Psoas muscle (tissue), 8 donors: ENCODE results near the gene MYO5A. TPM values are rescaled to one million over a fixed set of nuclear protein-coding genes. Genes with fewer than 3 reads are reported as not detected.

Source experiments
- ATAC-seq, 4 donors: fragments of 200-7000 bp; cut with Tn5 transposase; one replicate each; pipeline ENCODE4 v1.9.1; 2020; ENCODE audit warnings: moderate library complexity in 3 of 4, mild to moderate bottlenecking in 2 of 4
- DNase-seq, 2 donors: peaks; one replicate each; pipeline ENCODE4 v3.0.0-alpha.2; 2020
- H3K27ac ChIP-seq: fragments of 200-600 bp; one replicate; pipeline ENCODE4 v1.8.0; 2022
- H3K27me3 ChIP-seq, 3 donors: fragments of 200-600 bp in 1 of 3; one replicate each; pipeline versions ENCODE4 v1.6.1 to v1.8.0; 2013 to 2022; ENCODE audit warnings: low read length in 2 of 3, mild to moderate bottlenecking in 2 of 3, moderate library complexity in 1 of 3; ENCODE audit not compliant: insufficient read depth in 3 of 3
- H3K36me3 ChIP-seq, 2 donors: fragments of 200-600 bp in 1 of 2; one replicate each; pipeline versions ENCODE4 v1.6.1 to v1.8.0; 2013 to 2022; ENCODE audit warnings: low read depth in 1 of 2, mild to moderate bottlenecking in 1 of 2, moderate library complexity in 1 of 2; ENCODE audit not compliant: insufficient read depth in 1 of 2
- H3K4me1 ChIP-seq: fragments of 200-600 bp; one replicate; pipeline ENCODE4 v1.8.0; 2022
- H3K4me3 ChIP-seq: fragments of 200-600 bp; one replicate; pipeline ENCODE4 v1.8.0; 2022; ENCODE audit warnings: mild to moderate bottlenecking
- H3K9me3 ChIP-seq: fragments of 200-600 bp; one replicate; pipeline ENCODE4 v1.8.0; 2022
- WGBS, 3 donors: extraction: QIAGEN DNeasy Blood & Tissue Kit; methylation state at CpG; one replicate each; pipeline versions ENCODE4 v1.1.6 to v1.1.7; 2013; 5-methylcytosine and 5-hydroxymethylcytosine counted together
- intact Hi-C, 2 donors: fragments of 100-400 bp; cut with DNase I; formaldehyde crosslinking; loops; one replicate each; pipeline versions ENCODE4 v1.11.0 to v1.14.2; 2022
- polyA plus RNA-seq, 3 donors: library from polyadenylated mRNA; stranded (reverse); fragments of 200-250 nt; gene quantifications; one replicate each; pipeline ENCODE4 v1.2.3, GENCODE V29; 2013
- total RNA-seq, 4 donors: library from RNA; stranded (reverse); fragmentation: NEBNext Ultra II Directional in 2 of 4; extraction: Animal tissue kit (Norgen Biotek cat#: 25700) in 2 of 4; gene quantifications; one replicate each; pipeline versions ENCODE4 v1.2.1 to v1.2.4, GENCODE V29; 2021 to 2023
- TF ChIP-seq, protein P1 (sequence below): fragments of 200-600 bp; IDR thresholded peaks from one replicate; pipeline ENCODE4 v1.8.0; 2022; ENCODE audit warnings: antibody characterized with exemption
- donor health status: healthy with polysubstance abuse.
- donor health status: DM: no; HTN: no; CAD: no; lungs with moderate emphysema.
- donor health status: Bipolar disorder and iron deficiency.
- donor health status: healthy.
- donor health status: DM: yes; HTN: yes; CAD: no.
- donor health status: DM: no; HTN: no; CAD: no.
- donor health status: DM: no; HTN: no; CAD: no.
- donor health status: DM: yes; HTN: yes; CAD: no.

MYO5A gene
- total and polyA plus RNA-seq, 7 donors = 3.6 to 9.9 (median 6.3) TPM

DNA sequence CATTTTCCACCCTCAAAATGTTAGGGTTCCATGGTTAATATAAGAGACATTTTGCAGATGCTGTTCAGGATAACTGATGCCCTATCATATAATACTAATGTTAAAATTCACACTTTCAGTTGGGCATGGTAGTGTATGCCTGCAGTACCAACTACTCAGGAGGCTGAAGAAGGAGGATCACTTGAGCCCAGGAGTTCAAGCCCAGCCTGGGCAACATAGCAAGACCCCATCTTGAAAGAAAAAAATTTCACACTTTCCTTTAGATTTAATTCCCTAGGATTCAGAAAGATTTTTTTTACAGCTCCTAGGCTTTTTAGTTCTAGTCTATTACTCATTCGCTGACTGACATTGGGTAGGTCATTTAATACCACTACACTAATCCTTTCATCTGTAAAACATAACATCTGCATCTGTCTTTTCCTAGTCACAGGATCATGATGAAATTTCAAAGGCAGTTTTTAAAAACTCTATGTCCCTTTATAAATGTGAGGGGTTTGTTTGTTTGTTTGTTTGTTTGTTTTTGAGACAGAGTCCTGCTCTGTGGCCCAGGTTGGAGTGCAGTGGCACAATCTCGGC is 103.7 kb downstream of the MYO5A start:
- no peaks in the 10 kb centered on the region for H3K36me3 ChIP-seq
- H3K27ac ChIP-seq = peak overlapping the region; percentile 82
- ATAC-seq (peak; percentile 45 to 69 (median 54)), DNase-seq (no peak)
- H3K4me3 ChIP-seq = no peak overlapping the region
- intact Hi-C loops = no loop called here
- TF ChIP-seq, protein P1, sequence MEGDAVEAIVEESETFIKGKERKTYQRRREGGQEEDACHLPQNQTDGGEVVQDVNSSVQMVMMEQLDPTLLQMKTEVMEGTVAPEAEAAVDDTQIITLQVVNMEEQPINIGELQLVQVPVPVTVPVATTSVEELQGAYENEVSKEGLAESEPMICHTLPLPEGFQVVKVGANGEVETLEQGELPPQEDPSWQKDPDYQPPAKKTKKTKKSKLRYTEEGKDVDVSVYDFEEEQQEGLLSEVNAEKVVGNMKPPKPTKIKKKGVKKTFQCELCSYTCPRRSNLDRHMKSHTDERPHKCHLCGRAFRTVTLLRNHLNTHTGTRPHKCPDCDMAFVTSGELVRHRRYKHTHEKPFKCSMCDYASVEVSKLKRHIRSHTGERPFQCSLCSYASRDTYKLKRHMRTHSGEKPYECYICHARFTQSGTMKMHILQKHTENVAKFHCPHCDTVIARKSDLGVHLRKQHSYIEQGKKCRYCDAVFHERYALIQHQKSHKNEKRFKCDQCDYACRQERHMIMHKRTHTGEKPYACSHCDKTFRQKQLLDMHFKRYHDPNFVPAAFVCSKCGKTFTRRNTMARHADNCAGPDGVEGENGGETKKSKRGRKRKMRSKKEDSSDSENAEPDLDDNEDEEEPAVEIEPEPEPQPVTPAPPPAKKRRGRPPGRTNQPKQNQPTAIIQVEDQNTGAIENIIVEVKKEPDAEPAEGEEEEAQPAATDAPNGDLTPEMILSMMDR = no peak
- no peaks in the 10 kb centered on the region for H3K9me3 ChIP-seq
- WGBS, 3 donors = 57 to 82% (median 71%) methylated on average over 2 of the region's 2 CpGs
- H3K27me3 ChIP-seq = no peaks in the 10 kb centered on the region
- peaks cover 47% of the 10 kb centered on the region for H3K4me1 ChIP-seq

DNA sequence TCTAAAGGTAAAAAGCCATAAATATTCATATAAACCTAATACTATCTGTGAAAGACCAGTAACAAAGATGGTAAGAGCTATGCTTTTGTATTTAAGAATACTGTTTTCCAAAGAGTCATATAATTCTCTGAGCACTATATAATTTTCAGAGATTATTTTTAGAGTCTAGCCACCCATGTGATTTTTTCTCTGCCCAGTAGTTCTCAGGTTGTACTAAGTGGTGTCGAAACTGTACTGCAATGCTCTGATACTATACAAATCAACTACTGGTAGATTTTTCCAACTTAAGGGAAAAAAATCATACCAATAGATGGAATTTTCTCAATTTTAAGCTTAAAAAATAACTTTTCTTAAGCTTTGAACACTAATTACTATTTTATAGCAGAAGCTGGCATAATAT is 104.8 kb downstream of the MYO5A start:
- DNase-seq (no peak), ATAC-seq (peak; percentile 72 to 85 (median 79))
- Histone ChIP-seq H3K9me3 (no peaks in the 10 kb centered on the region), H3K27ac (peak overlapping the region; percentile 82), H3K4me1 (peaks cover 47% of the 10 kb centered on the region), H3K36me3 (no peaks in the 10 kb centered on the region), H3K4me3 (peak overlapping the region; percentile 33), H3K27me3 (no peaks in the 10 kb centered on the region)
- WGBS, 3 donors = 21 to 59% (median 33%) methylated on average over 1 of the region's 1 CpG
- TF ChIP-seq, protein P1 = no peak
- intact Hi-C loops = no loop called here

DNA sequence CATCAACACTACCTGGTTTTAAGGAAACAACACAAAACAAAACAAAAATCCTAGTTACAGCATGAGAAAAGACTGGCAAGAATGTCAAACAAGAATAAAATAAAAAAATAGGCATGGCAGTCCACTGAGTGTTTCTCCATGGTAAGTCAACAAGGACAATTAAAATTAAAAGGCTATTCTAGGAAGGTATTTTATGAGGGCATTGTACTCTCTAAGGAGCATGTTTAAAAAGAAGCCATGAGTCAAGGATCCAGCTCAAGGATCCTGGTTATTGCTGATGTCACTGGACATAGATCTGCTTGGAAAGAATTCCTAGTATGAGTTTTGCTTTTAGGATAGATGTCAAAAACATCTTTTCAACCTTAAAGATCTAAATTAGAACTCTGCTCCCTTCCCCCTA is 106.7 kb downstream of the MYO5A start:
- TF ChIP-seq, protein P1 = no peak
- no peak overlapping the region for H3K4me3 ChIP-seq
- no peaks in the 10 kb centered on the region for H3K9me3 ChIP-seq
- no peaks in the 10 kb centered on the region for H3K36me3 ChIP-seq
- H3K27me3 ChIP-seq = no peaks in the 10 kb centered on the region
- ATAC-seq = peak in 2 of 4 donors; percentile 41 to 64
- peaks cover 36% of the 10 kb centered on the region for H3K4me1 ChIP-seq
- no peak for DNase-seq
- intact Hi-C loops = no loop called here
- H3K27ac ChIP-seq = peak overlapping the region; percentile 34

DNA sequence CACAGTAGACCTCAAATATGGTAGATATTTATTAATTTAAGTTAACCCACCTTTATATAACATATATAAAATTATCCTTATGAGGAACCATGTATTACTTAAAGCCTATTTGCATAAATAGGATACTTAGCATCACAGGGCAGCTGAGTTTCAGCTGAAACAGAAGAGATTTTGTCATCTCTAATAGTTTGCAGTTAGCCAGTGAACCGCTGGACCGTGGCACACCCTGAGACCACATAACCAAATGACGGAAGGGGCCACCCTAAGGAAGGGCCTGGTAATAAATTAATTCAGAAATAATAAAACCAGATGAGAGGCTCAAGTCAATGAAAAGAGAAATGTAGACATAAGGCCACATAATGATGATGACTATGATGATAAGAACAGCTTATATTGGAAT is 107.7 kb downstream of the MYO5A start:
- Histone ChIP-seq H3K27ac (peak overlapping the region; percentile 23), H3K4me3 (no peak overlapping the region), H3K4me1 (peaks cover 28% of the 10 kb centered on the region), H3K27me3 (no peaks in the 10 kb centered on the region), H3K36me3 (peaks cover 0 to 3% of the 10 kb centered on the region in 2 donors), H3K9me3 (no peaks in the 10 kb centered on the region)
- TF ChIP-seq, protein P1 = no peak
- 94 to 97% (median 94%) methylated on average over 3 of the region's 3 CpGs for WGBS, 3 donors
- intact Hi-C loops = no loop called here
- no peak for ATAC-seq
- no peak for DNase-seq

DNA sequence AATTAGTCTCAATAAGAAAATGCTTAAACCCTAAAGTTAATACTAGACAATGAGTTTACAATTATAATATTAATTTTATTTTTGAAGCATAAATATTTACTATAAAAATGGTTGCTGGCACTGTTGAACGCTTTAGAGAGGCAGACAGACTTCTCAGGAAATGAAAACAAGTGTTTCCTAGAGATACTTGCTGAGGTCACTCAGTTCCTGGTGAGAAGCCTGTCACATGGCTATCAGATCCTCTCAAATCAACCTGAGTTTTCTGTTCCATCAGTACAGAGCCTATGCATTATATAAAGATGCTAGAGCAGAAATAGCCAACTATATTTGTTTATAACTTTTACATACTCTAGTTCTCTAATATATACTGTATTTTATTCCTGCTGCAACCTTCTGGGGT is 109.2 kb downstream of the MYO5A start:
- Histone ChIP-seq H3K27ac (no peak overlapping the region), H3K4me3 (no peak overlapping the region), H3K9me3 (no peaks in the 10 kb centered on the region), H3K36me3 (peaks cover 0 to 5% of the 10 kb centered on the region in 2 donors), H3K4me1 (peaks cover 13% of the 10 kb centered on the region), H3K27me3 (no peaks in the 10 kb centered on the region)
- 60 to 80% (median 78%) methylated on average over 1 of the region's 1 CpG for WGBS, 3 donors
- ATAC-seq = no peak
- DNase-seq = no peak
- TF ChIP-seq, protein P1 = no peak
- intact Hi-C loops = loop anchor here in 1 of 2 donors (10.0 kb wide), 1 partner anchor 55 kb away; no protein-coding TSS in a partner anchor
